Embryonic facial prominence (tissue), 1 donor: Measurements from ENCODE around the gene RGS18.
"Not testable (repeated sequence)": the region's sequence is repeated elsewhere in the genome, so short reads cannot be mapped to it uniquely, and the experiment has no call there.

Experiments used
- DNase-seq: peaks from one replicate; pipeline ENCODE4 v3.0.0-alpha.2; 2016; ENCODE audit errors: extremely low spot score

RGS18 gene

DNA sequence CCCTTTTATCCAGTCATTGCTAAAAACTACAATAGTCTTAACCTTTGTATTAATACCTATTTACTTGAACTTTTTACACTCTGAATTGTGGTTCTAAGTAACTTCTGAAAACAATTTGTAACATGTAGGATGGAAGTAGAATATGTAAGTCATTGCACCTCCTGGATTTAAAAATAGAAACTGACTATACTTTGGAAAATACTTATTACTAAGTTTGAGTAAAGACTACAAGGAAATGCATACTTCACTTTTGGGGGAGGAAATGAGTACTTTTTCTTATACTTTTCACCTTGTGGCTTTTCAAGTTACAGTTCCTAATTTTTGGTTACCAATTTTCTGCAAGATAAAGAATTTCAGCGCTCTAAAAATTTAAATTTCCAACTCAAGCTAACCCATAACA is 8.7 kb downstream of the RGS18 start:
- no peak for DNase-seq

DNA sequence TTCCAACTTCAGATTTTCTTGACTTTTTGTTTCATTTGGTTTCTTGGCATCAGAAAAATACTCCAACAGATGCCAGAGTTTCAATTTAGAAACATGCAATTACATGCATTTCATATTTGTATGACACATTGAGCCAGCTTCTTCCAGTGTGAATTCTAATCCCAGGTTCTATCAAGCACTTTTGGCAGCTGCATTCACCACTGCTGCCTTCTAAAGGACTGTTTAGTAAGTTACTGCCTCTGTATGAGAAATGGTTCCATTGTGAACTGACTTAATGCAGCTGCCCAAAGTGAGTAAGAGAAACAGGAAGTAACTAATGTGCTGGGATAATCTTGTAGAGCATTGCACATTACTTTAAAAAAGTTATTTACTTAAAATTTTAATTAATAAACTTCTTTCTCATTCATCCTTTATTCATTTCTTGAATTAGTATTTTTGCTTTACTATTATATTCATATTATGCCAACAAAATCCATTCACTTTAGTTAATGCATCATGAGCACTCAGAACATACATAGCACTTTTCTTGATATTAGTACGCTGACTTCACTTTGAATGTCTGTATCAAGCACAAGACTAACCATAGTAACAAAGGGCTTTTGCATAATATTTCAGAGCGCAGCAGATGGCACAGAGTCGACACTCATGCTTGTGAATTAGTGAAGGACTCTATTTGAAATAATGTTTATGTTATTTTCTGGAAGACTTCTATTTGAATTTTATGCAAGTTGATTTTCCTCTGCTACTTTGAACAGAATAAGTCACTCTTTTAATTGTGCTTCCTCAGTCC is 9.8 kb downstream of the RGS18 start:
- DNase-seq: no peak

DNA sequence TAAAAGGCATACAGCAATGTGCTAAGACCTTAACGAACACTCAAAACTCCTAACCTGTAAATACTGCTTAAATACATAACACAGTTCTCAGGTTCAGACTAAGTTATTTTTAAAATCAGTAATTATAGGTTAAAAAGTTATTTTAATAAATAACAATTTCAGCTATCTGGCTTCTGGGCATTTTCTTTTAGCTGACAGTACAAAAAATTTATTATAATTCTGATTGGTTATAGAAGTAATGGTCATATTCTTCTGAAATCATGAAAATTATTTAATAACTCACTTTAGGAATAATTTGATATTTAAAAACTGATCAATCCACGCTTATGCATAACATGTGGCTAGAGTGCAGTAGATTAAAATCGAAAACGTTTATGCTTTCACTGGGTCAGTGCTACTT is 10.7 kb downstream of the RGS18 start:
- DNase-seq: no peak

DNA sequence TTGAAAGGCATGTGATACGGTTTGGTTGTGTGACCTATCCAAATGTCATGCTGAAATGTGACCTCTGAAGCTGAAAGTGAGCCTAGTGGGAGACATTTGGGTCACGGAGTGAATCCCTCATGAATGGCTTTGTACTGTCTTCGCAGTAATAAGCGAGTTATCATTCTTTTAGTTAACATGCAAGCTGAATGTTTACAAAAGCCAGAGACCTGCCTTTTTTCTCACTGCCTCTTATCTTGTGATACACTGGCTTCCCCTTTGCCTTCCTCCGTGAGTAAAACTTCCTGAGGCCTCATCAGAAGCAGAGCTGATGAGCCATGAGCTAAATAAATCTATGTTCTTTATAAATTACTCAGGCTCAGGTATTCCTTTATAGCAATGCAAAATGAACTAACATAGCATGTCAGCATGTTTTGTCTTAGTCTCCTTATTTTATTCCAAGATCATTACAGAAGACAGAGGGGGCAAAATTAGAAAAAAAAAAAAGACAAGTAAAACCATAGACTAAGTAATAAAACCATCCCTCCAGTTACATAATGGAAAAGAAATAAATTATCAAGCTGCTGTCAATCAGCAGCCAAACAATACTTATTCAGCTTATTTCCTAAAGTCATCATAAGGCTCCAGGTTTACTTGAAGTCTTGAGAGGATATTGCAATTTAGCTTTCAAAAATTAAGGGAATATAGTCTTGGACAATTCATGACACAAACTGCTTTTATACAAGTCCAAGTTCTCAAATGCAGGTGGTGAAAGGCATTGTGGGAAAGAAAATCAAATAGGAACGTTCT is 12.1 kb downstream of the RGS18 start:
- DNase-seq: no peak

DNA sequence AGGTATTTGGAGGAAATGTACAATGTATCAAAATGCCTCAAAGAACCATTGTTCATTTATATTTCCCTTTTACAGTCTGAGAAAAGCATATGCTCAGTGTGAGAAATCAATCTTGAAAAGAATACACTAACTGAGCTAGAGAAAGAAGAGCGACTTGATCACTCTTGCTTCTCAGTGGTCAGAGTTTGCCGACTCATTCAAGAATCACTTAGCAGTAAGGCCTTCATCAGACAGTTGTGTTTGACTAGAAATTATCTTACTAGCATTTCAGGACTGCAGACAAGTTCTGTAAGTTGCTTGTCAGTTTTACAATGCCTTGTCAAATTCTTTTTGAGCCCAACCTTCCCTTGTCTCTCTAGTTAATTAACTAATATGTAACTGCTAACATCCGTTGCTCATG is 12.9 kb downstream of the RGS18 start:
- no peak for DNase-seq

DNA sequence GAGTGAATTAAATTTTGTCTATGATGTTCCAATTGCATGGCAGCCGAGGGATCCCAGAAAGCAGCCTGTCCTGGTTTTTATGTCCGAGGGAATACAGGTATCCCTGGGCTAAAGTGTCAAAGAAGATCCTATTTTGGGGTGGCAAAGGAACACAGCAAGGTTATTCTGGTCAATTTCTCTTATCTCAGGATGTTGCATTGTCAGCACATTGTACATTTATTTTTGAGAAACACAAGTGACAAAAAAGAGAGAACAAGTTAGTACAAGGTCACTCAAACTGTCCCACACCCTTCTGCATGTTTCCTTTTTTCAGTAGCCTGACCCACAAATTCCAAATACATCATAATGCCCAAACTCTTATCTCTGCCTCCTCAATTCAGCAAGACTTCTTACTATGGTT is 17.7 kb downstream of the RGS18 start:
- DNase-seq: no peak

DNA sequence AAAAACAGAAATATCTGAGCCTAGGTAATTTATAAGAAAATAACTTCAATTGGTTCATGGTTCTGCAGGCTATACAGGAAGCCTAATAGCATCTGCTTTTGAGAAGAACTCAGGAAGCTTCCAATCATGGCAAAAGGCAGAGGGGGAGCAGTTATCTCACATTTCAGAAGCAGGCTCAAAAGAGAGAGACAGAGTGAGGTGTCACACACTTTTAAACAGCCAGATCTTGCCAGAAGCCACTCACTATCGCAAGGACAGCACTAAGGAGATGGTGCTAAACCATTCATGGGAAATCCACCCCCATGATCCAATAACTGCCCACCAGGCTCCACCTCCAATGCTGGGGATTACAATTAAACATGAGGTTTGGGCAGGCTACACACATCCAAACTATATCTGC is 25.5 kb downstream of the RGS18 start:
- no peak for DNase-seq

DNA sequence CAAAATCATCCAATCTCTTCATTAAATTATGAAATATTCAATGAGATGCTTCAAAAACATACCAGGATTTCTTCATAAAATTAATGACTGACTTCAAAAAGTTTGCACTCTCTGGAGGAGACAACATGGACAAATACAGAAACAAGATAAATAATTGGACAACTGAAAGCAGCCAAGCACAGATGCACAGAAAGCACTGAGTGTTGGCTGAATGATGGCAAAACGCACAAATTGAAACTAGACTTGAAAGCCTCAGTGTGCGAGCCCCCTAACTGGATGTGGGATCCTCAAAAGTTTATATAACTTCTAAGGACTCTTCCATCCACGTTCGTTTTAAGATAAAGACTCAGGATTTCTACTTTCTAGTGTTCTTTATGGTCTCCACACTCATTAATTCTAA is 27.9 kb downstream of the RGS18 start:
- no peak for DNase-seq

DNA sequence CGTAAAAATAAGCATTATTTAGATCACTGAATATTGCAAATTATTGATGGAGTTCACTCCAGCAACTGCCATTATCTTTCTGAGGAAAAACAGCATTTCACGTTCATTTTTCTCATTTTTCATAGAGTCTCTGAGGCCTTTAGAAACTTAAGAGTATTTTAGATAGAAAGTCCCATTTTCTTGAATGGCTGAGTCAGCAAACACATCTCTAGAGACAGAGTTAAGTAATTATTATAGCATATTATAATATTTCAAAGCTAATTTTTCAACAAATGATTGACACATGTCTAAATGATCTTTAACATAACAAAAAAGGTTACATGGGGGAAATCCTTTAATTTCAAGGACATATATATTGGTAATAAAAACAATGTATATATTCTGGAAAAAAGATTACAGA is 31.8 kb downstream of the RGS18 start:
- no peak for DNase-seq

DNA sequence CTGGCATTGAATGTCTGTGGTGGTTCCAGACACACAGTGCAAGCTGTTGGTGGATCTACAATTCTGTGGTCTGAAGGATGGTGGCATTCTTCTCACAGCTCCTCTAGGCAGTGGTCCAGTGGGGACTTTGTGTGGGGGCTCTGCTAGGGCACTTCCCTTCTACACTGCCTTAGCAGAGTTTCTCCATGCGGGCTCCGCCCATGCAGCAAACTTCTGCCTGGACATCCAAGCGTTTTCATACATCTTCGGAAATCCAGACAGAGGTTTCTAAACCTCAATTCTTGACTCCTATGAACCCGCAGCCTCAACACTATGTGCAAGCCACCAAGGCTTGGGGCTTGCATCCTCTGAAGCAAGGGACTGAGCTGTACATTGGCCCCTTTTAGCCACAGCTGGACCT is 43.0 kb downstream of the RGS18 start:
- DNase-seq: no peak

DNA sequence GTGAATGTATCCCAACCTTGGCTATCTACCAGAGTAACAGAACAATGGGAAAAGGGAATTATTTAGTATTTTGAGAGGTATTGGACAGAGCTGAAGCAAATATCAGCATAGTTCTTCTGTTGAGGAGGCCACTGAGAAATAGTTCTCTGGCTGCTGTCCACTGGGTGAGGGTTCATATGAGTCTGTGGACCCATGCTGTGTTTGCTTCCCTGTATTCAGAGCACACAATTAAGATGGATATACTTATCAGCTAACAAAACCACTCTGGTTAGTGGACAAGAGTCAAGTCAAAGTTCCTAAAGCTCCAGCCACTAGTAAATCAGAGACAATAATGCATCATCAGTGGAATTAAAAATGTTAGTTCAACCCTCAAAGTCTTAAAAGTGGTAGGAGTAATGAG is 66.1 kb downstream of the RGS18 start:
- DNase-seq: no peak

DNA sequence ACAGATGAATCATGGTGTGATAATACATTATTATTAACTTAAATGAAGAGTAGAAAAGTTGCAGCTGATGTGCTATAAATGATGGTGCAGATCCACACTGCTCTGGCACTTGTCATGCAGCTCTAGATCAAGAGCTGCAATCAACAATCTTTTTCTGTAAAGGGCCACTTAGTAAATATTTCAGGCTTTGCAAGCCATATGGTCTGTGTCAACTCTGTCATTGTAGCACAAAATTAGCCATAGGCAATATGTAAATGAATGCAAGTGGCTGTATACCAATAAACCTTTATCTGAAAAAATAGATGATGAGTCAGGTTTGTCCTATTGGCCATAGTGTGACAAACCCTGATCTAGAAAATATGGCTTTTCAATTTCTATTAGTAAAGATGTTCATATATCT is 66.6 kb downstream of the RGS18 start:
- DNase-seq: no peak

DNA sequence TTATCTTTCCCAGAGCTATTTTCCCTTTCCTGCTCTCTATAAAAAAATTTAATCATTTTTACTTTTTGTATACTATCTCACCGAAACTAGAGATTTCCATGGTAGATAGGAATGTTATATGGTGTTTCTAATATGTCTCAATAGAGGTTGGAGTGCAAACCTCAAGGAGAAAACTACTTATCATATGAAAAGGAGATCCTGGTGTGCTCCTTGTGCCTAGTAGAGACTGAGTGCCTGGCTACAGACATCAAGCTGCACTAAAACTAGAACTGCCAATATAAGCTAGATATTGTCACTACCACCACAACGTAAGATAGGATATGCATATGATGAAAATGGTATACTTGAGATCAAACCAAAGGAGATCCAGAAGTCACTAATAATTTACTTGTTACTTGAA is 67.0 kb downstream of the RGS18 start:
- no peak for DNase-seq

DNA sequence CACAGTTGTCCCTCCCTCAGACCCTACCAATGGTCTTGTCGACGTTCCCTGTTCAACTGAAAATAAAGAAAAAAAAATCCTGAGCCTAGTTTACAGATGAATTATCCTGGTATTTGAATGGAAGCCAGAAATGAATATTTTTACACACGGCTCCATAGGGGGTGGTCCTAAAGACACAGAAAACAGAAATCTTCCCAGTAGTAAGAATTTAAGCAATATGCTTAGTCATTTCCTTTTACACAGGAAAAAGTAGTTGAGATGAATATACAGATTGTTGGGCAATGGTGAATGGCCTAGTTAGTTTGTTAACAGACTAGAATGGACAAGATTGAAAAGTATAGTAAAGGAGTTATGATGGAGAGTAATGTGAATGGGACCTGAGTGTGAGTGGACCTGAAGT is 67.4 kb downstream of the RGS18 start:
- no peak for DNase-seq

DNA sequence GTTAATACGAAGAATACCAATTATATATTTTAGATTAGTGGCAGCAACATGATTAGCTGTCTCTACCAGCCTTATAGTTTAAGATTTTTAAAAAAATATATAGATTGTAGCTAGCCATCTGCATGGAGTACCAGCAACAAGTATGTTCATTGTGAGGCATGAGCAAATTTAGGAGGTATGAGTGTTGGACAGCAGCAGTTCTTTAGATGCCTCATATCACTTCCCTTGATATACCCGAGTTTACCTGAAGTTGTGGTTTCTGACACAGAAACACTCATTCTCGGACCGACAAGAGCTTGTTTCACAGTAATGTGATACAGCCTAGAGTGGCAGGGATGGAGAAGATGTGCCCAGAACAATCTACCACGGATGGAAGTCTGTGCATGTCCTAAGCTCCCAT is 69.1 kb downstream of the RGS18 start:
- no peak for DNase-seq

DNA sequence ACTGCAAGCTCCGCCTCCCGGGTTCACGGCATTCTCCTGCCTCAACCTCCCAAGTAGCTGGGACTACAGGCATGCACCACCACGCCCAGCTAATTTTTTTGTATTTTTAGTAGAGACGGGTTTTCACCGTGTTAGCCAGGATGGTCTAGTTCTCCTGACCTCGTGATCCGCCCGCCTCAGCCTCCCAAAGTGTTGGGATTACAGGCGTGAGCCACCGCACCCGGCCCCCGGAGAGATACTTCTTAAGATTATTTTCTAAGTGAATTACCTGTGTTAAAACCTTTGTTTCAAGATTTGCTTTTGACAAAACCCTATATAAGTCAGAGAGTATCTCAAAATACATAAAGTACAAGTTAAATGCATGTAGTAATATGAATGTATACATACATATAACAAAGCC is 69.7 kb downstream of the RGS18 start:
- DNase-seq: not testable (repeated sequence)

DNA sequence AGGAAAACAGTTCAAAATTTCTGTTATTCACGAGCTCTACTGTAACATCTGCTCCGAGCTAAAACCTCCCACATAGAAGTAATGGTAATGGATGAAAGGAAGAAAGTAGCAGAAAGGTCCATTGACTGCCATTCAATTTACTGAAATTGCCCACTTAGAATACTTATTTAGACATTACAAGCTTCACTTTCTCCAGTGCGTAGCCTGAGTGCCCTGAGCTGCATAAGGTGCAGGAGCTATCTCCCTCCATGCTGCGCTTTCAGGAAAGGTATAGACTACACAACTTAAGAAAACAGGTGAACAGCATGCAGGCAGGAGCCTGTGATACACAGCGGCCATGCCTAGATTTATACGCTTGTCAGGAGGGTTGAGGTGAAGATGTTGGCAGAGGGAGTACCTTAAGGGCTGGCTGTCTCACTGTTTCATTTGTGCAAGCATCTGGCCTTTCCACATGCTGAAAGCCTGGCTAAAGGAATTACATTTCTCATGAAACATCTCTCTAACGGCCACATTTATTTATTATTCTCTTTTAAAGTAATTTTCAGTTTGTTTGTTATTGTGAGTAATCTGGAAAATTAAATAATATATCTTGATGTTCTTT is 74.7 kb downstream of the RGS18 start:
- no peak for DNase-seq

DNA sequence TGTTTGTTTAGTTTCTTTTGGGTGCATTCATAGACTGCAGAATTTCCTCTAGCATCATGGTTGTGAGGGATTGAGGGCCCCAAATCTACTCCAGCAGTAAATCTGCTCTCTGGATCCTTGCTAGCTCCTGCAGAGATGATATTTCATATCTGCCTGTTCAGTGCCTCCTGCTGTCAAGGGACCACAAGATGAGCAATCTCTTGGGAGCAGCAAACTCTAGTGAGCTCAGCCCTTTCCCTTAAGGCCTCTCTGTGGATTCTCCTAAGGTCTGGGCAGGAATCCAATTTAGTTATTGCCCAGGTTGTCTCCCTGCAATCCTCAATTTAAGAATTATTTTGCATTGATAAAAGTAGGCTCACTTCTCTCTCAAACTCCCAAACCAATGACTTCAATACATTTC is 76.9 kb downstream of the RGS18 start:
- DNase-seq: no peak
